Activated CD4-positive, alpha-beta memory T cell treated with anti-CD3 and anti-CD28 coated beads for 36 hours (primary cell): Measurements from ENCODE around the gene TAAR9. TPM values are rescaled to one million over a fixed set of nuclear protein-coding genes. Genes with fewer than 3 reads are reported as not detected.

Experiments
- CTCF ChIA-PET: fragments of 350-600 bp; sonication (Branson Sonifier 250); formaldehyde crosslinking; loops from one replicate; lab custom pipeline; 2021; ENCODE audit warnings: antibody characterized with exemption, inconsistent platforms; lab: Charles Lee
- POLR2A ChIA-PET: fragments of 350-600 bp; sonication (Branson Sonifier 250); formaldehyde crosslinking; loops from one replicate; lab custom pipeline; 2021; ENCODE audit warnings: antibody characterized with exemption; lab: Charles Lee
- DNase-seq: peaks from one replicate; pipeline ENCODE4 v3.0.0-alpha.2; 2020
- H3K27ac Mint-ChIP-seq: one replicate; pipeline ENCODE4 v1.8.0; 2021; ENCODE audit warnings: mixed read lengths
- H3K27me3 Mint-ChIP-seq: one replicate; pipeline ENCODE4 v1.8.0; 2021; ENCODE audit warnings: mixed read lengths
- H3K36me3 Mint-ChIP-seq: one replicate; pipeline ENCODE4 v1.8.0; 2021; ENCODE audit warnings: mixed read lengths
- H3K4me1 Mint-ChIP-seq: one replicate; pipeline ENCODE4 v1.8.0; 2021; ENCODE audit warnings: low read depth, mixed read lengths
- H3K4me3 Mint-ChIP-seq: one replicate; pipeline ENCODE4 v1.8.0; 2021; ENCODE audit warnings: mild to moderate bottlenecking, mixed read lengths
- H3K9me3 Mint-ChIP-seq: one replicate; pipeline ENCODE4 v1.8.0; 2021; ENCODE audit warnings: mixed read lengths
- intact Hi-C: fragments of 100-400 bp; cut with micrococcal nuclease; formaldehyde crosslinking; loops from one replicate; pipeline ENCODE4 v1.15.1; 2023
- total RNA-seq, 2 experiments: library from RNA; stranded (reverse); gene quantifications; one replicate each; pipeline ENCODE4 v1.2.3, GENCODE V29; 2021

TAAR9 gene
- total RNA-seq, 2 experiments from 2014 or later: not detected

GRCh38 chr6:132504757-132505156 is 33.3 kb upstream of the TAAR9 start:
- H3K9me3 Mint-ChIP-seq: no peaks in the 10 kb centered on the region
- no peak overlapping the region for H3K4me3 Mint-ChIP-seq
- ChIA-PET POLR2A (no interaction called here), CTCF (interaction anchor here (1.6 kb wide), 1 partner anchor 225 kb away, joined by 5 read pairs; no protein-coding TSS in a partner anchor)
- no peak for DNase-seq
- H3K36me3 Mint-ChIP-seq: peaks cover 24% of the 10 kb centered on the region
- no peaks in the 10 kb centered on the region for H3K27me3 Mint-ChIP-seq
- H3K27ac Mint-ChIP-seq: no peak overlapping the region
- intact Hi-C loops: no loop called here
- H3K4me1 Mint-ChIP-seq: peaks cover 40% of the 10 kb centered on the region

DNA sequence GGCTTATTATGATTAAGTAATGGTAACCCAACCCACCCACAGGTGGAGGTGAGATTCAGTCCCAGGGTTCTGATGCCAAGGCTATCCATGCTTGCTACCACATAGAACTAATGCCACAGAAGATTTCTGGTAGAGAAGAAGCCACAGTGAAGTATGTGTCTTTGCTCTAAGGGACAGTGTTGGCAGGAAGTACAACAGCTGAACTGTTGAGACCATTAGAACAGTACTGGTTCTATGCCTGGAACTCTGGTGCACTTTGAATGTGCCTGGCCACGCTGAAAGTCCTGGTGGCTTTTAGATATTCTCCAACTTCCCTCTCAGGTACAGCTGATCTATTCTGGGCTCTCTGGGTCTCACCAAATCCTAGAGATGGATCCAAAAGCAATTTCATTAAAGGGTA is 32.9 kb upstream of the TAAR9 start:
- H3K27ac Mint-ChIP-seq: no peak overlapping the region
- ChIA-PET POLR2A (no interaction called here), CTCF (interaction anchor here (1.6 kb wide), 1 partner anchor 225 kb away, joined by 5 read pairs; no protein-coding TSS in a partner anchor)
- H3K36me3 Mint-ChIP-seq: peaks cover 21% of the 10 kb centered on the region
- no peaks in the 10 kb centered on the region for H3K27me3 Mint-ChIP-seq
- no peak overlapping the region for H3K4me3 Mint-ChIP-seq
- H3K9me3 Mint-ChIP-seq: no peaks in the 10 kb centered on the region
- no peak for DNase-seq
- intact Hi-C loops: no loop called here
- peaks cover 36% of the 10 kb centered on the region for H3K4me1 Mint-ChIP-seq

GRCh38 chr6:132506461-132506860 is 31.6 kb upstream of the TAAR9 start:
- ChIA-PET CTCF (interaction anchor here (1.6 kb wide), 1 partner anchor 227 kb away, joined by 5 read pairs; no protein-coding TSS in a partner anchor), POLR2A (no interaction called here)
- H3K27me3 Mint-ChIP-seq: no peaks in the 10 kb centered on the region
- no peak for DNase-seq
- intact Hi-C loops: no loop called here
- H3K36me3 Mint-ChIP-seq: peaks cover 14% of the 10 kb centered on the region
- H3K4me3 Mint-ChIP-seq: no peak overlapping the region
- H3K27ac Mint-ChIP-seq: no peak overlapping the region
- no peaks in the 10 kb centered on the region for H3K9me3 Mint-ChIP-seq
- peaks cover 43% of the 10 kb centered on the region for H3K4me1 Mint-ChIP-seq

- no peaks in the 10 kb centered on the region for H3K27me3 Mint-ChIP-seq
- intact Hi-C loops: no loop called here
- CTCF ChIA-PET: no interaction called here
- no peak overlapping the region for H3K27ac Mint-ChIP-seq
- POLR2A ChIA-PET: no interaction called here
- H3K4me1 Mint-ChIP-seq: peaks cover 49% of the 10 kb centered on the region
- H3K4me3 Mint-ChIP-seq: no peak overlapping the region
- no peaks in the 10 kb centered on the region for H3K9me3 Mint-ChIP-seq
- no peak for DNase-seq
- peaks cover 11% of the 10 kb centered on the region for H3K36me3 Mint-ChIP-seq
Observed at GRCh38 chr6:132506869-132507808, 30.9 kb upstream of the TAAR9 start.

DNA sequence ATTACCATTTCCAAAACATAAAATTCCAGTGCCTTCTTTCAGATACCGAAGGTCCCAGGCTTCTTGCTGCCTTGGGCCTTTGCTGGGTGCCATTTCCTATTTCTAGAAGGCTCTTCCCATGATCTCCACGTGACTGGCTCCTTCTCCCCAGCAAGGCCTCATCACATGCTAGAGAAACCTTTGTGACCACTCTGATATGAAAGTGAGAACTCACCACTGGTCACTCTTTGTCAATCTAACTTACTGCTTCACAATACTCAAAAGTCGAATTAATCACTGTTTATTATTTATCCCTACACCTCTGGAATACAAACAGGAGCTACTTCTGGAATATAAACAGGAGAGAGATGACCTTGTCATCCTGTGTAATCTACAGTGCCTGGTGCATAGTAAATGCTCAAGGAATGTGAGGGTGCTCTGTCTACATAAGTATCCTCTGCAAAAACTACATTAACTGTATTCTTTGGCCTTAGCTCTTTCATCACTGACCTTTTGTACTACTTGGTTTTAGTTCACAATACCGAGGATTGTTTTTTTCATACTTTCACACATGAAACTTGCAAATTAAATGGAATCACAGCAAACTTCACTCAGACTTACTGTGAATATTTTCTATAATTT is 26.8 kb upstream of the TAAR9 start:
- Mint-ChIP-seq H3K9me3 (no peaks in the 10 kb centered on the region), H3K4me1 (peaks cover 47% of the 10 kb centered on the region), H3K27me3 (no peaks in the 10 kb centered on the region), H3K36me3 (peaks cover 9% of the 10 kb centered on the region), H3K4me3 (peak overlapping the region; percentile 95), H3K27ac (no peak overlapping the region)
- intact Hi-C loops: no loop called here
- POLR2A ChIA-PET: interaction anchor here (1.6 kb wide), 1 partner anchor 301 kb away, joined by 3 read pairs; no protein-coding TSS in a partner anchor
- DNase-seq: no peak
- CTCF ChIA-PET: interaction anchor here (0.7 to 1.9 kb wide), 4 partner anchors 15 to 588 kb away, joined by 3 to 6 read pairs (median 4); no protein-coding TSS in a partner anchor

DNA sequence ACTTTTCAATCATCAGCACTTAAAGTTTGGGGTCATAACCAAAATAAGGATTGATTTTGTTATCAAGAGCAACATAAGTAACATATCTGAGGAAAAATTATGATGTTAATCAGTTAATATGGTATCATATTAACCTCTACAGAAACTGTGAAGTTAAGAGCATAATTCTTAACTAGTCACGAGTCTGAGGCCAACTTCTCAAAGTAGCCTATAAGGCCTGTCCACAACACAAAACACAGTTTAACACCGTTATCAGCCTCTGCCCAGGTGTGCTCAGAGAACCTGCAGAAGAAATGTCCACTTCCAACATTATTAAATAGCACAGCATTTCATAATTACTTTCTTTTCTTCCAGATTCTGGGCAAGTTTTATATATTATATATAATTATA is 26.3 kb upstream of the TAAR9 start:
- ChIA-PET POLR2A (interaction anchor here (1.1 to 1.6 kb wide), 2 partner anchors 301 to 308 kb away, joined by 3 read pairs; no protein-coding TSS in a partner anchor), CTCF (interaction anchor here (0.7 to 1.9 kb wide), 7 partner anchors 12 to 589 kb away, joined by 3 to 6 read pairs (median 4); partner anchors contain the start of gene TAAR9)
- Mint-ChIP-seq H3K4me1 (peaks cover 42% of the 10 kb centered on the region), H3K4me3 (peak overlapping the region; percentile 95), H3K9me3 (no peaks in the 10 kb centered on the region), H3K27me3 (no peaks in the 10 kb centered on the region), H3K36me3 (peaks cover 9% of the 10 kb centered on the region), H3K27ac (no peak overlapping the region)
- no peak for DNase-seq
- intact Hi-C loops: no loop called here

DNA sequence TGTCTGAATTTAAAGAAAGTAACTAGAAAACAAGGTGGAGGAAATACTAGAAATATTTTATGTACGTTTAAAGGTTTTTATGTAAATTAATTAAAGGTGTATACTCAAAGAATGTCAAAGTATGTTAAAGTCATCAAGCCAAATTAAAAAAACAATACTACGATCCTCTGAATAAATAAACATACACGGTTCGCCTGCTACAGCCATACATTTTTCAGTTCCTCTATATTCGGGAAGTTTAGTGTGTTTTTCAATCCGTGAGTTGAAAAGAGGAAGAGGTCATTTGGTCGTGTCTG is 25.8 kb upstream of the TAAR9 start:
- no peaks in the 10 kb centered on the region for H3K9me3 Mint-ChIP-seq
- H3K27ac Mint-ChIP-seq: no peak overlapping the region
- intact Hi-C loops: no loop called here
- DNase-seq: no peak
- no peaks in the 10 kb centered on the region for H3K27me3 Mint-ChIP-seq
- CTCF ChIA-PET: interaction anchor here (0.9 to 1.9 kb wide), 10 partner anchors 12 to 597 kb away, joined by 3 to 6 read pairs (median 4); partner anchors contain the start of gene TAAR9
- peaks cover 9% of the 10 kb centered on the region for H3K36me3 Mint-ChIP-seq
- POLR2A ChIA-PET: interaction anchor here (0.7 to 1.6 kb wide), 5 partner anchors 16 to 308 kb away, joined by 3 to 6 read pairs (median 3); partner anchors contain the start of gene RPS12
- peak overlapping the region; percentile 95 for H3K4me3 Mint-ChIP-seq
- peaks cover 40% of the 10 kb centered on the region for H3K4me1 Mint-ChIP-seq

DNA sequence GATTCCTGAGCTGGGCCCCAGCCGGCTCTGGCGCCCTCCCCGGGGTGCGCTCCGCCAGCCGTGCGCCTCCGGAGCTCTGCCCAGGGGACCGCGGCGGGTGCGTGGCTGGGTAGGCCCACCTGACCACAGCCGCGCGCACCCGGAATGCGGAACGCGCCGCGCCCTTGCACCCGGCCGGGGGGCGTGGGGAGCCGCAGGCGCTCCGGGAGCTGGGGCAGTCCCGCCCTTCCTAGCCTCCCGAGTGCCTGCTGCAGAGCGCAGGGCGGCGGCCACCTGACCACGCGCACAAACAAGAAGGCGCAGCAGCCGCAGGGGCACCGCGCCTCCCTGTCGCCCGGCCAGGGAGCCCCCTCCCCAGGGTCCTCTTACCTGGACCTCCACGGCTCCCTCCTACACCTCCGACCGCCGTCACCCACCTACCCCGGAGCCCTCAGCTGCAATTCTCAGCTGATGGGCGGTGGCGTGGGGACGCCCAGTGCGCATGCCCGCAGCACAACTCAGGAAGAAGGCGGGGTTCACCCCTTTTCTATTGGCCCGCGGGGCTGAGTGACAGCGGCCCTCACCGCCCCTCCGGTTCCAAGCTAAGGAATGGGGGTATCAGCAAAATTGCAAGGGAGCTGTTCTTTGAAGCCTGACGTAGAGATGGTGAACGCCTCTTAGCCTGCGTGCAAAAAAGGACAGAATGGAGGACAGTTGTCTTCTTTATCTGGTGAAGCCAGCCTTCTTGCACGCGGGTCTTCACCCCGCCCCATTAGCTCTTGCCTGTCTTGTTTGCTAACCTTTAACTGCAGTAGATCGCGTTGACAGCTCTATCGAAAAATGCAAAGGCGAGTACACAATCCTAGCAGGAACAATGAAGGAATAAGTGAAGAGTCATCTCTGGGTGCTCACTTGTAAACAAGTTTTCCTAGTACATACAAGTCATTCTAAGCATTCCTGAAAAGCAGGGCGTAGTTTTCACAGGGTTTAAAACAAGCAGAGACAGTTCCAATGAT is 25.1 kb upstream of the TAAR9 start, which contains the start of gene STX7:
Gene STX7, minus strand, starts transcription at position 479 of the 995 bp plus-strand sequence. CDS start 9,586 bp downstream, outside the sequence.
- H3K36me3 Mint-ChIP-seq: peaks cover 4% of the 10 kb centered on the region
- H3K4me1 Mint-ChIP-seq: peaks cover 36% of the 10 kb centered on the region
- peak within 1 kb of the TSS; percentile 69 for H3K27ac Mint-ChIP-seq
- CTCF ChIA-PET: interaction anchor here (0.6 to 1.9 kb wide), 15 partner anchors 11 to 1431 kb away, joined by 3 to 6 read pairs (median 4); partner anchors contain the start of genes RPS12, SLC18B1 and TAAR9
- no peaks in the 10 kb centered on the region for H3K27me3 Mint-ChIP-seq
- POLR2A ChIA-PET: interaction anchor here (0.7 to 1.6 kb wide), 6 partner anchors 17 to 307 kb away, joined by 3 to 6 read pairs (median 3); partner anchors contain the start of gene RPS12
- no peaks in the 10 kb centered on the region for H3K9me3 Mint-ChIP-seq
- peak; percentile 90 for DNase-seq
- intact Hi-C loops: loop anchor here (1.0 kb wide), 2 partner anchors 18 to 301 kb away; partner anchors contain the start of gene RPS12
- peak within 1 kb of the TSS; percentile 95 for H3K4me3 Mint-ChIP-seq

GRCh38 chr6:132513831-132514545 is 24.1 kb upstream of the TAAR9 start:
- DNase-seq: no peak
- Mint-ChIP-seq H3K4me1 (peaks cover 28% of the 10 kb centered on the region), H3K27me3 (no peaks in the 10 kb centered on the region), H3K27ac (no peak overlapping the region), H3K9me3 (no peaks in the 10 kb centered on the region), H3K4me3 (no peak overlapping the region), H3K36me3 (no peaks in the 10 kb centered on the region)
- ChIA-PET POLR2A (interaction anchor here (0.8 kb wide), 1 partner anchor 299 kb away, joined by 3 read pairs; no protein-coding TSS in a partner anchor), CTCF (interaction anchor here (0.9 to 2.5 kb wide), 5 partner anchors 16 to 301 kb away, joined by 3 to 9 read pairs (median 5); partner anchors contain the start of genes RPS12 and SLC18B1)
- intact Hi-C loops: loop anchor here (1.0 kb wide), 2 partner anchors 19 to 300 kb away; partner anchors contain the start of gene RPS12

DNA sequence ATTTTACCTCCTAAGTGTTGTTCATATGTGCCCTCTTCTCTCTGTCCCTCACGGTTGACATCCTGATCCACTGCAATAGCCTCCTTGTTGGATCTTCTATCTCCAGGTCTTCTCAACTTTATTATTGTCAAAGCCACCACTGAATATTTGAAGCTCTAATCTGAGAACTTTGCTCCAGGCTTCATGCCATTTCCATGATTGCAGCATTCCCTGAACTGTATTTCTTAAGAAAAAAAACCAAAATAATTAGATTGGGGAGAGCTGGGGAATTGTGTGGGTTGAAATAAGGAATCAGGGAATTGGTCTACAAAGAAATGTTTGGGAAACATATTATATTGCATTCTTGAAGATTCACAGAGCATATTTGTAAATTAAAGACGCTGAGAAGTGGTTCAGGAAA is 22.7 kb upstream of the TAAR9 start:
- no peak overlapping the region for H3K4me3 Mint-ChIP-seq
- H3K36me3 Mint-ChIP-seq: no peaks in the 10 kb centered on the region
- intact Hi-C loops: no loop called here
- H3K4me1 Mint-ChIP-seq: peaks cover 28% of the 10 kb centered on the region
- CTCF ChIA-PET: interaction anchor here (1.1 to 2.5 kb wide), 3 partner anchors 15 to 236 kb away, joined by 3 to 9 read pairs (median 4); no protein-coding TSS in a partner anchor
- H3K9me3 Mint-ChIP-seq: no peaks in the 10 kb centered on the region
- DNase-seq: no peak
- peaks cover 3% of the 10 kb centered on the region for H3K27me3 Mint-ChIP-seq
- POLR2A ChIA-PET: no interaction called here
- H3K27ac Mint-ChIP-seq: no peak overlapping the region
